Neural progenitor cell (in vitro differentiated cells): ENCODE results near the gene TCL1B. TPM values are rescaled to one million over a fixed set of nuclear protein-coding genes. Genes with fewer than 3 reads are reported as not detected.

Experiments used
- DNase-seq: peaks from one replicate; pipeline ENCODE4 v3.0.0-alpha.2; 2016; ENCODE audit warnings: low spot score
- H2AFZ ChIP-seq: fragments of 200-600 bp; sonication (generic); replicated peaks from 2 replicates; pipeline ENCODE4 v1.6.1; 2016; ENCODE audit warnings: antibody characterized with exemption
- H3F3A ChIP-seq: fragments of 200-600 bp; sonication (generic); 2 replicates; pipeline ENCODE4 v1.6.1; 2016; ENCODE audit warnings: antibody characterized with exemption, low read depth
- H3K27ac ChIP-seq: fragments of 200-600 bp; sonication (generic); 2 replicates; pipeline ENCODE4 v1.5.1; 2016; ENCODE audit warnings: mild to moderate bottlenecking
- H3K27me3 ChIP-seq: fragments of 200-600 bp; sonication (generic); 2 replicates; pipeline ENCODE4 v1.6.1; 2016; ENCODE audit warnings: mild to moderate bottlenecking, moderate library complexity
- H3K36me3 ChIP-seq: fragments of 200-600 bp; sonication (generic); 2 replicates; pipeline ENCODE4 v1.5.1; 2016
- H3K4me1 ChIP-seq: fragments of 200-600 bp; sonication (generic); 2 replicates; pipeline ENCODE4 v1.6.1; 2016; ENCODE audit warnings: mixed run types
- H3K4me2 ChIP-seq: fragments of 200-600 bp; sonication (generic); 2 replicates; pipeline ENCODE4 v1.6.1; 2016
- H3K4me3 ChIP-seq: fragments of 200-600 bp; sonication (generic); 2 replicates; pipeline ENCODE4 v1.5.1; 2016
- H3K79me2 ChIP-seq: fragments of 200-600 bp; sonication (generic); 2 replicates; pipeline ENCODE4 v1.6.1; 2016; ENCODE audit warnings: low read depth
- H3K9ac ChIP-seq: fragments of 200-600 bp; sonication (generic); 2 replicates; pipeline ENCODE4 v1.6.1; 2016
- H3K9me3 ChIP-seq: fragments of 200-600 bp; sonication (generic); 2 replicates; pipeline ENCODE4 v1.5.1; 2016; ENCODE audit warnings: low read depth
- H4K20me1 ChIP-seq: fragments of 200-600 bp; sonication (generic); 2 replicates; pipeline ENCODE4 v1.6.1; 2016; ENCODE audit warnings: low read depth
- H3K27ac Mint-ChIP-seq: 3 replicates; pipeline ENCODE4 v1.8.0; 2021; ENCODE audit warnings: mixed read lengths
- H3K27me3 Mint-ChIP-seq: 2 replicates; pipeline ENCODE4 v1.8.0; 2022; ENCODE audit warnings: low read depth, mild to moderate bottlenecking, inconsistent platforms, moderate library complexity, mixed read lengths; ENCODE audit not compliant: insufficient read depth
- H3K36me3 Mint-ChIP-seq: 3 replicates; pipeline ENCODE4 v1.8.0; 2021; ENCODE audit warnings: mixed read lengths
- H3K4me1 Mint-ChIP-seq: 3 replicates; pipeline ENCODE4 v1.8.0; 2021; ENCODE audit warnings: mixed read lengths
- H3K4me3 Mint-ChIP-seq: 3 replicates; pipeline ENCODE4 v1.8.0; 2021; ENCODE audit warnings: mild to moderate bottlenecking, moderate library complexity, mixed read lengths
- H3K9me3 Mint-ChIP-seq: 3 replicates; pipeline ENCODE4 v1.8.0; 2020; ENCODE audit warnings: mixed read lengths
- EZH2 ChIP-seq: fragments of 200-600 bp; sonication (generic); IDR thresholded peaks from 2 replicates; pipeline ENCODE4 v1.6.1; 2017; ENCODE audit warnings: antibody characterized with exemption, mild to moderate bottlenecking, moderate library complexity
- EZH2phosphoT487 ChIP-seq: fragments of 200-600 bp; sonication (generic); IDR thresholded peaks from 2 replicates; pipeline ENCODE4 v1.6.1; 2017; ENCODE audit warnings: antibody characterized with exemption
- total RNA-seq: library from RNA; depleted of rRNA; stranded (reverse); fragments of >200 nt; gene quantifications from 2 replicates; pipeline ENCODE4 v1.2.3, GENCODE V29; 2015; ENCODE audit warnings: low replicate concordance
- TF ChIP-seq, protein P1 (sequence below): fragments of 200-600 bp; sonication (generic); IDR thresholded peaks from 2 replicates; pipeline ENCODE4 v1.5.1; 2017; ENCODE audit warnings: antibody characterized with exemption, mild to moderate bottlenecking

TCL1B gene
- total RNA-seq, 1 donor from 2014 or later, result not detected

DNA sequence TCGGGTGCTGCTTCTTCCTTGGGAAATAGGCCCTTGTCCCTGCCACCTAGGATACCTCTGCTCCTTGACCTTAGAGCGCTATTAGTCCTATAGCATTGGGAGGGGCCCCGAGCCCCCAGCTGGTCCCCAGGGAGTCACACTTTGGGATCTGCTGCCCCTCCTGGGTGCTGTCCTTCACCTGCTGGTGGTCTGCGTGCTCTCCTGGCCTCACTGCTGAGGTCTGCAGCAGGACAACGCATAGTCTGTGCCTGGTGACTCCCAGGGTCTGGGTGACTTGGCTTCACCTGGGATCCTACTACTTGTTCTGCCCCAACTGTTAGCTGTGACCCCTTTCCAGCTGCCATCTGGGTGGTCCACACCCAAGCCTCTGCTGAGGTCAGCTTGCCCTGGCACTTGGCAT, 8.8 kb downstream of the TCL1B start:
- Histone ChIP-seq H2AFZ (no peak overlapping the region), H3K4me2 (no peak overlapping the region), H3K27me3 (no peaks in the 10 kb centered on the region), H3K4me1 (peaks cover 13% of the 10 kb centered on the region), H3K4me3 (no peak overlapping the region), H3K36me3 (no peaks in the 10 kb centered on the region), H3K9ac (no peak overlapping the region), H3F3A (peaks cover 2% of the 10 kb centered on the region), H4K20me1 (no peaks in the 10 kb centered on the region), H3K79me2 (no peaks in the 10 kb centered on the region), H3K27ac (no peak overlapping the region), H3K9me3 (no peaks in the 10 kb centered on the region)
- no peak overlapping the region for H3K4me3 Mint-ChIP-seq
- peaks cover 5% of the 10 kb centered on the region for H3K27me3 Mint-ChIP-seq
- no peaks in the 10 kb centered on the region for H3K36me3 Mint-ChIP-seq
- TF ChIP-seq, protein P1, sequence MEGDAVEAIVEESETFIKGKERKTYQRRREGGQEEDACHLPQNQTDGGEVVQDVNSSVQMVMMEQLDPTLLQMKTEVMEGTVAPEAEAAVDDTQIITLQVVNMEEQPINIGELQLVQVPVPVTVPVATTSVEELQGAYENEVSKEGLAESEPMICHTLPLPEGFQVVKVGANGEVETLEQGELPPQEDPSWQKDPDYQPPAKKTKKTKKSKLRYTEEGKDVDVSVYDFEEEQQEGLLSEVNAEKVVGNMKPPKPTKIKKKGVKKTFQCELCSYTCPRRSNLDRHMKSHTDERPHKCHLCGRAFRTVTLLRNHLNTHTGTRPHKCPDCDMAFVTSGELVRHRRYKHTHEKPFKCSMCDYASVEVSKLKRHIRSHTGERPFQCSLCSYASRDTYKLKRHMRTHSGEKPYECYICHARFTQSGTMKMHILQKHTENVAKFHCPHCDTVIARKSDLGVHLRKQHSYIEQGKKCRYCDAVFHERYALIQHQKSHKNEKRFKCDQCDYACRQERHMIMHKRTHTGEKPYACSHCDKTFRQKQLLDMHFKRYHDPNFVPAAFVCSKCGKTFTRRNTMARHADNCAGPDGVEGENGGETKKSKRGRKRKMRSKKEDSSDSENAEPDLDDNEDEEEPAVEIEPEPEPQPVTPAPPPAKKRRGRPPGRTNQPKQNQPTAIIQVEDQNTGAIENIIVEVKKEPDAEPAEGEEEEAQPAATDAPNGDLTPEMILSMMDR, result no peak
- no peak for TF ChIP-seq EZH2phosphoT487
- no peak for TF ChIP-seq EZH2
- no peak for DNase-seq
- H3K4me1 Mint-ChIP-seq, result peaks cover 7% of the 10 kb centered on the region
- H3K9me3 Mint-ChIP-seq, result no peaks in the 10 kb centered on the region
- no peak overlapping the region for H3K27ac Mint-ChIP-seq

DNA sequence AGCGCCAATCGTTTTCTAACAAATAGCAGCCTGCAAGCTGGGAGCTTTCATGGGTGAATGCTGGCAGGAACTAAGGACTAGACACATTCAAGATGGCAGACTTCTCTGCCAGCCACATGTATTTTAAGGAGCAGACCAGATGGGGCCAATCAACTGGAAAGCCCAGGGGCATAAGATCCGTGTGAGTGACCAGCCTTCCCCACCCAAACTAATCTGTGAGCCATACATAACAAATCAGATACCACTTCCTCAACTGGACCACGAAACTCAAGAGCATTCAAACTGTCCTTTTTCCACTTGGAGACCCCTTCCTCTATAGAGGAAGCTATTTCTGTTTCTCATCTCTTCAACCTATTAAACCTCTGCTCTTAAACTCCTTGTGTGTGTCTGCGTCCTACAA, 9.7 kb downstream of the TCL1B start:
- H3K9me3 ChIP-seq, result no peaks in the 10 kb centered on the region
- H3K4me2 ChIP-seq, result no peak overlapping the region
- H3K36me3 Mint-ChIP-seq, result no peaks in the 10 kb centered on the region
- peaks cover 10% of the 10 kb centered on the region for H3F3A ChIP-seq
- H3K27ac ChIP-seq, result no peak overlapping the region
- peaks cover 5% of the 10 kb centered on the region for H3K27me3 Mint-ChIP-seq
- no peak overlapping the region for H3K9ac ChIP-seq
- TF ChIP-seq EZH2 (no peak), EZH2phosphoT487 (no peak)
- TF ChIP-seq, protein P1, result no peak
- H4K20me1 ChIP-seq, result no peaks in the 10 kb centered on the region
- no peak overlapping the region for H3K4me3 Mint-ChIP-seq
- H2AFZ ChIP-seq, result no peak overlapping the region
- no peaks in the 10 kb centered on the region for H3K36me3 ChIP-seq
- no peak for DNase-seq
- no peak overlapping the region for H3K4me3 ChIP-seq
- H3K4me1 Mint-ChIP-seq, result peaks cover 10% of the 10 kb centered on the region
- no peaks in the 10 kb centered on the region for H3K79me2 ChIP-seq
- H3K27ac Mint-ChIP-seq, result no peak overlapping the region
- peaks cover 22% of the 10 kb centered on the region for H3K4me1 ChIP-seq
- H3K27me3 ChIP-seq, result no peaks in the 10 kb centered on the region
- H3K9me3 Mint-ChIP-seq, result no peaks in the 10 kb centered on the region

DNA sequence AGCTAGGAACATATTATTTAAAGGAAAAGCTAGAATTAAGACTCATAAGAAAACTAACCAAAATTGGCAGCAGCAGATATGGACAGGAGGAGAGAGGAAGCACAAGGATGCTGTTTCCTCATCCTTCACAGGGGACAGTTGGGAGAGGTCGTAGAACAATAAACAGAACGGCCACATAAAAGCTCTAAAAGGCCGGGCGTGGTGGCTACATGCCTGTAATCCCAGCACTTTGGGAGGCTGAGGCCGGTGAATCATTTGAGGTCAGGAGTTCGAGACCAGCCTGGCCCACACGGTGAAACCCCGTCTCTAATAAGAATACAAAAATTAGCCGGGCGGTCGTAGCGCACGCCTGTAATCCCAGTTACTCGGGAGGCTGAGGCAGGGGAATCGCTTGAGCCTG, 10.5 kb downstream of the TCL1B start:
- no peak for DNase-seq
- H3K9me3 Mint-ChIP-seq, result peaks cover under 1% of the 10 kb centered on the region
- peaks cover 12% of the 10 kb centered on the region for H3K4me1 Mint-ChIP-seq

More for the DNA sequence above, 10.5 kb downstream of the TCL1B start:
- Mint-ChIP-seq H3K36me3 (no peaks in the 10 kb centered on the region), H3K27me3 (peaks cover 7% of the 10 kb centered on the region), H3K4me3 (no peak overlapping the region), H3K27ac (no peak overlapping the region)
- no peaks in the 10 kb centered on the region for H3K36me3 ChIP-seq
- no peaks in the 10 kb centered on the region for H4K20me1 ChIP-seq
- H3K9ac ChIP-seq, result no peak overlapping the region
- H2AFZ ChIP-seq, result no peak overlapping the region
- H3K79me2 ChIP-seq, result no peaks in the 10 kb centered on the region
- H3K4me2 ChIP-seq, result no peak overlapping the region
- peaks cover 26% of the 10 kb centered on the region for H3K4me1 ChIP-seq
- no peak overlapping the region for H3K4me3 ChIP-seq
- H3K27ac ChIP-seq, result no peak overlapping the region
- no peaks in the 10 kb centered on the region for H3K9me3 ChIP-seq
- H3F3A ChIP-seq, result peaks cover 11% of the 10 kb centered on the region
- H3K27me3 ChIP-seq, result no peaks in the 10 kb centered on the region
- TF ChIP-seq, protein P1, result no peak
- TF ChIP-seq EZH2, result no peak
- TF ChIP-seq EZH2phosphoT487, result no peak
